Natural killer cell (primary cell): ENCODE data around the gene WNK3. TPM values are rescaled to one million over a fixed set of nuclear protein-coding genes. Genes with fewer than 3 reads are reported as not detected.

Experiments
- ATAC-seq, 3 donors: fragments of 150-1000 bp in 2 of 3; fragments of 200-7000 bp in 1 of 3; cut with Tn5 transposase; 1 replicate in 1 of 3; 2 replicates in 2 of 3; pipeline ENCODE4 v1.10.0; 2021; ENCODE audit warnings: mild to moderate bottlenecking in 2 of 3, moderate library complexity in 2 of 3
- DNase-seq, 2 donors: peaks; one replicate each; pipeline versions ENCODE4 v3.0.0 to v3.0.0-alpha.2; 2013 to 2021; ENCODE audit warnings: mixed read lengths in 1 of 2
- H3K27ac ChIP-seq: one replicate; pipeline ENCODE4 v1.5.1; 2013; ENCODE audit warnings: mild to moderate bottlenecking, low read length
- H3K27me3 ChIP-seq: one replicate; pipeline ENCODE4 v1.6.1; 2013; ENCODE audit warnings: low read length; ENCODE audit not compliant: control insufficient read depth, insufficient read depth
- H3K36me3 ChIP-seq: one replicate; pipeline ENCODE4 v1.6.1; 2013; ENCODE audit warnings: low read length; ENCODE audit not compliant: control insufficient read depth, insufficient read depth
- H3K4me1 ChIP-seq: one replicate; pipeline ENCODE4 v1.6.1; 2013; ENCODE audit warnings: low read length; ENCODE audit not compliant: control insufficient read depth, insufficient read depth
- H3K4me3 ChIP-seq: one replicate; pipeline ENCODE4 v1.5.1; 2013; ENCODE audit warnings: low read length
- H3K9me3 ChIP-seq: one replicate; pipeline ENCODE4 v1.6.1; 2013; ENCODE audit warnings: low read length; ENCODE audit not compliant: control insufficient read depth, insufficient read depth
- H3K27ac Mint-ChIP-seq, 2 donors: one replicate each; pipeline ENCODE4 v1.8.0; 2022; ENCODE audit warnings: mild to moderate bottlenecking in 2 of 2, mixed read lengths in 2 of 2, moderate library complexity in 1 of 2
- H3K27me3 Mint-ChIP-seq, 2 donors: one replicate each; pipeline ENCODE4 v1.8.0; 2022; ENCODE audit warnings: low read depth in 2 of 2, mixed read lengths in 2 of 2
- H3K36me3 Mint-ChIP-seq: one replicate; pipeline ENCODE4 v1.8.0; 2022; ENCODE audit warnings: mixed read lengths
- H3K4me1 Mint-ChIP-seq, 2 donors: one replicate each; pipeline ENCODE4 v1.8.0; 2022; ENCODE audit warnings: mixed read lengths in 2 of 2
- H3K4me3 Mint-ChIP-seq: one replicate; pipeline ENCODE4 v1.8.0; 2022; ENCODE audit warnings: mild to moderate bottlenecking, moderate library complexity, mixed read lengths
- H3K9me3 Mint-ChIP-seq, 2 donors: one replicate each; pipeline ENCODE4 v1.8.0; 2022; ENCODE audit warnings: mixed read lengths in 2 of 2
- CTCF ChIP-seq: fragments of 200-600 bp; IDR thresholded peaks from one replicate; pipeline ENCODE4 v1.8.0; 2022; ENCODE audit warnings: antibody characterized with exemption
- WGBS: methylation state at CpG from one replicate; pipeline ENCODE4 v1.1.7; 2013; ENCODE audit warnings: missing lambda C conversion rate; ENCODE audit not compliant: insufficient coverage; 5-methylcytosine and 5-hydroxymethylcytosine counted together
- intact Hi-C: fragments of 100-400 bp; cut with micrococcal nuclease; formaldehyde crosslinking; loops from one replicate; pipeline ENCODE4 v1.14.2; 2022
- total RNA-seq, 4 donors: library from RNA; stranded (reverse); fragments of 120-200 nt in 1 of 4; gene quantifications; one replicate each; pipeline versions ENCODE4 v1.2.3 to v1.2.4, GENCODE V29; 2013 to 2022

The WNK3 gene
- total RNA-seq, 3 donors from 2014 or later (not counting 1 experiment from before 2014, with no cell fraction given), result 0.05 to 0.13 TPM; not detected in 1

GRCh38 chrX:54306379-54306778, 51.5 kb downstream of the WNK3 start:
- no peaks in the 10 kb centered on the region for H3K36me3 ChIP-seq
- Mint-ChIP-seq H3K36me3 (no peaks in the 10 kb centered on the region), H3K27ac (no peak overlapping the region), H3K4me1 (no peaks in the 10 kb centered on the region), H3K9me3 (no peaks in the 10 kb centered on the region), H3K4me3 (no peak overlapping the region), H3K27me3 (peaks cover 0 to 3% of the 10 kb centered on the region in 2 donors)
- no peaks in the 10 kb centered on the region for H3K9me3 ChIP-seq
- H3K27me3 ChIP-seq, result no peaks in the 10 kb centered on the region
- H3K4me3 ChIP-seq, result no peak overlapping the region
- no CpG with 5 or more reads among the region's 2 CpGs for WGBS
- H3K4me1 ChIP-seq, result no peaks in the 10 kb centered on the region
- intact Hi-C loops, result no loop called here
- no peak for ATAC-seq
- TF ChIP-seq CTCF, result no peak
- no peak overlapping the region for H3K27ac ChIP-seq
- DNase-seq, result no peak

- H3K4me1 ChIP-seq, result no peaks in the 10 kb centered on the region
- Mint-ChIP-seq H3K27me3 (peaks cover 3 to 8% of the 10 kb centered on the region in 2 donors), H3K9me3 (no peaks in the 10 kb centered on the region), H3K36me3 (no peaks in the 10 kb centered on the region), H3K27ac (no peak overlapping the region), H3K4me1 (no peaks in the 10 kb centered on the region), H3K4me3 (no peak overlapping the region)
- no peak for ATAC-seq
- H3K9me3 ChIP-seq, result no peaks in the 10 kb centered on the region
- no peak overlapping the region for H3K27ac ChIP-seq
- no peaks in the 10 kb centered on the region for H3K27me3 ChIP-seq
- intact Hi-C loops, result no loop called here
- no peak overlapping the region for H3K4me3 ChIP-seq
- no peak for TF ChIP-seq CTCF
- 89% methylated on average over 3 of the region's 4 CpGs for WGBS
- DNase-seq, result no peak
- no peaks in the 10 kb centered on the region for H3K36me3 ChIP-seq
Measured at GRCh38 chrX:54301516-54301915, 56.3 kb downstream of the WNK3 start.

GRCh38 chrX:54294306-54294705, 63.5 kb downstream of the WNK3 start:
- H3K9me3 Mint-ChIP-seq, result no peaks in the 10 kb centered on the region
- no peak for DNase-seq
- no peaks in the 10 kb centered on the region for H3K36me3 Mint-ChIP-seq
- intact Hi-C loops, result no loop called here
- Histone ChIP-seq H3K27ac (no peak overlapping the region), H3K4me1 (no peaks in the 10 kb centered on the region), H3K36me3 (no peaks in the 10 kb centered on the region), H3K27me3 (no peaks in the 10 kb centered on the region), H3K9me3 (no peaks in the 10 kb centered on the region), H3K4me3 (no peak overlapping the region)
- no peak for ATAC-seq
- no peak overlapping the region for H3K27ac Mint-ChIP-seq
- 100% methylated on average over 1 of the region's 2 CpGs for WGBS
- no peak overlapping the region for H3K4me3 Mint-ChIP-seq
- peaks cover 6 to 24% of the 10 kb centered on the region in 2 donors for H3K27me3 Mint-ChIP-seq
- no peaks in the 10 kb centered on the region for H3K4me1 Mint-ChIP-seq
- TF ChIP-seq CTCF, result no peak

GRCh38 chrX:54292755-54293154, 65.1 kb downstream of the WNK3 start:
- H3K27ac ChIP-seq, result no peak overlapping the region
- H3K4me3 ChIP-seq, result no peak overlapping the region
- Mint-ChIP-seq H3K27ac (no peak overlapping the region), H3K27me3 (peaks cover 6 to 39% of the 10 kb centered on the region in 2 donors), H3K4me1 (no peaks in the 10 kb centered on the region), H3K36me3 (no peaks in the 10 kb centered on the region), H3K9me3 (no peaks in the 10 kb centered on the region), H3K4me3 (no peak overlapping the region)
- no peaks in the 10 kb centered on the region for H3K36me3 ChIP-seq
- no peaks in the 10 kb centered on the region for H3K27me3 ChIP-seq
- WGBS, result 100% methylated on average over 1 of the region's 2 CpGs
- no peaks in the 10 kb centered on the region for H3K4me1 ChIP-seq
- intact Hi-C loops, result no loop called here
- ATAC-seq, result no peak
- TF ChIP-seq CTCF, result no peak
- no peaks in the 10 kb centered on the region for H3K9me3 ChIP-seq
- DNase-seq, result no peak
